SK-MEL-5 (cell line): ENCODE data around the gene HOPX. TPM values are rescaled to one million over a fixed set of nuclear protein-coding genes. Genes with fewer than 3 reads are reported as not detected.

Experiments
- DNase-seq: peaks from one replicate; pipeline ENCODE4 v3.0.0-alpha.2; 2016; ENCODE audit warnings: low read depth, low spot score
- in situ Hi-C: cut with HindIII; loops from 2 replicates; pipeline ENCODE4 v1.10.0; 2016; ENCODE audit warnings: low sequenced_read_pairs, high pct_unique_total_duplicates, low pct_unique_long_range_greater_than_20kb
- total RNA-seq: library from RNA; depleted of rRNA; stranded (reverse); fragments of >200 nt; shearing (Covaris generic); gene quantifications from 2 replicates; pipeline ENCODE4 v1.2.3, GENCODE V29; 2014

Gene HOPX
- total RNA-seq, 1 experiment from 2014 or later, result not detected

- DNase-seq, result no peak
- in situ Hi-C loops, result no loop called here
Observed at GRCh38 chr4:56662782-56663468, 18.2 kb downstream of the HOPX start.

GRCh38 chr4:56659946-56660345 lies 21.1 kb downstream of the HOPX start:
- in situ Hi-C loops, result no loop called here
- no peak for DNase-seq

DNA sequence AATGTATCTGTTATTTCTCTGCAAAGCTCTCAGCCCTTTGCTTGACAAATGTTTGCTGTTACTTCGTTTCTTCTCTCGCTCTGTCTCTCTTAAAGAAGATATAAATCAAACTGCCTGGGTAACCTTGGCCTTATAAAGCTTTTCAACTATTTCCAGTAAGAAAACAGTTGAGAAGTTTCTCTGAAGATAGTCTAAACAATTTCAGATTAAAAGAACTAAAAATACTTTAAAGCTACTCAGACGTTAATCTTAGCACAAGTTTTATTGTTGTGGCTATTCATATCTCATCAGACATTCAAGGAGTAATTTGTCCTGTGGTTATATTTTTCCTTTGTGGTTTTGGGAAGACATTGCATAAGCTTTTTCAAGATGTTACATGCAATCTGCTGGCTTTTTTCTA lies 22.6 kb downstream of the HOPX start:
- in situ Hi-C loops, result no loop called here
- no peak for DNase-seq

DNA sequence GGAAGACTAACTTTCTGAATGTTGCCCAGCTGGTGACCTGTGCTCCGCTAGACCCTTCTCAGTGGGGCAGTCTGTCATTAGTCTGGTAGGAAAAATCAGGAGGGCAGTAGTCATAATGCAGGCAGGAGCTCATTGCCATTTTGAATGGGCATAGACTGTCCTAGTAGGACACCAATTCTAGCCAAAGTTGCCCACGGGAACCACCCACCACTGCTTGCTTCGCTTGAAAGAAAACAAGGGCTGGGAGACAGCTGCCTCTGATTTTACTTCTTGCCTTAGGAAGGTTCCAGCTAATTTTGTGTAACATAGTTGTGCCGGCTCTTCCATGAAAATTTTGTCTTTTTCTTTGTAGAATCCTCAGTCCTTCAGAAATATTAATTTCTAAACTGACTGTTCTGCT lies 23.3 kb downstream of the HOPX start:
- in situ Hi-C loops, result no loop called here
- DNase-seq, result no peak

- no peak for DNase-seq
Observed at GRCh38 chr4:56657128-56657527, 24.0 kb downstream of the HOPX start.

DNA sequence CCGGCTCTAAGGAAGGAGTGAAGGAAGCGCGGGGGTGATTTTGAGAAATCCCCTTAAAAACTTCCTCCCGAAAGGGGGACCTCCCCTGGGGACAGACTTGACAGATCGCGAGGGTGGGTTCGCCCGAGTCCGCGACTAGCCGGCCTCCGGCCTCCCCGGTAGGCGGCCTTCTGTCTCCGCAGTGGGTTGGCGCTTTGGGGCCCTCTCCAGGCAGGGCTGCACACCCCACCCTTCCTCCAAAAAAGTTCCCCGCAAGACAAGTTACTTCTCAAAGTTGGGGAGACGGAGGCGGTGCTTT lies 24.8 kb downstream of the HOPX start:
- in situ Hi-C loops, result no loop called here
- no peak for DNase-seq

More at GRCh38 chr4:56657128-56657527, 24.0 kb downstream of the HOPX start:
- in situ Hi-C loops, result no loop called here

DNA sequence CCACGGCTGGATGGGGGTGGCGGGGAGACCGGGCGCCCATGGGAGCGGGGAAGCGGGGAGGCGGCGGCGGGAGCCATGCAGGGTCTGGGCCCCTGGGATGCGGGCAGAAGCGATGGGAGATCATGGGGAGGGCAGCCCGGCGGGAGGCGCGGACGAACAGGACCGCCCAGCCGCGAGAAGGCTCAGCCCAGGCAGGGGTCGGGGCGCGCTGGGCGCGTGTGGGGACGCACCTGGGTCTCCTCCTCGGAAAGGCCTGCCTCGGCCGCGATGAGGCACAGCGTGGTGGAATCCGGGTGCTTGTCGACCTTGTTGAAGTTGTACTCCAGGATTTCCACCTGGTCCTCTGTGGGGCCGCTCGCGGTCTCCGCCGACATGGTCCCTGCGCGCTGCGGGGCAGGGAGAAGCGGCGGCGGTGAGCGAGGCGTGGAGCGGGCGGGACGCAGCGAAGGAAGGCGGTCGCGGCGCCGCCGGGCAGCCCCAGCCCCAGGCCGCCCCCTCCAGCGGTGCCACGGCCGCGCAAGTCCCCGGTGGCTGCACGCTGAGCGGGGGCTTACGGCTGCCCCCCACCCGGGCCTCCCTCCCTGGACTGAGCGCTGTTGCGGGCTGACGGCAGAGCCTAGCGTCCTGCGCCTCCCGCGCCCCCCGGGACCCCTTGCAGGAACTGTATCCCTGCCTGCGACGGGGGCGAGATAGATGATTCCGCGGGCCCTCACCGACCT lies 25.3 kb downstream of the HOPX start:
- in situ Hi-C loops, result no loop called here
- DNase-seq, result no peak

- in situ Hi-C loops, result no loop called here
- DNase-seq, result no peak
Observed at GRCh38 chr4:56655209-56655626, 25.9 kb downstream of the HOPX start.

- in situ Hi-C loops, result no loop called here
- no peak for DNase-seq
Observed at GRCh38 chr4:56654238-56654632, 26.9 kb downstream of the HOPX start.

DNA sequence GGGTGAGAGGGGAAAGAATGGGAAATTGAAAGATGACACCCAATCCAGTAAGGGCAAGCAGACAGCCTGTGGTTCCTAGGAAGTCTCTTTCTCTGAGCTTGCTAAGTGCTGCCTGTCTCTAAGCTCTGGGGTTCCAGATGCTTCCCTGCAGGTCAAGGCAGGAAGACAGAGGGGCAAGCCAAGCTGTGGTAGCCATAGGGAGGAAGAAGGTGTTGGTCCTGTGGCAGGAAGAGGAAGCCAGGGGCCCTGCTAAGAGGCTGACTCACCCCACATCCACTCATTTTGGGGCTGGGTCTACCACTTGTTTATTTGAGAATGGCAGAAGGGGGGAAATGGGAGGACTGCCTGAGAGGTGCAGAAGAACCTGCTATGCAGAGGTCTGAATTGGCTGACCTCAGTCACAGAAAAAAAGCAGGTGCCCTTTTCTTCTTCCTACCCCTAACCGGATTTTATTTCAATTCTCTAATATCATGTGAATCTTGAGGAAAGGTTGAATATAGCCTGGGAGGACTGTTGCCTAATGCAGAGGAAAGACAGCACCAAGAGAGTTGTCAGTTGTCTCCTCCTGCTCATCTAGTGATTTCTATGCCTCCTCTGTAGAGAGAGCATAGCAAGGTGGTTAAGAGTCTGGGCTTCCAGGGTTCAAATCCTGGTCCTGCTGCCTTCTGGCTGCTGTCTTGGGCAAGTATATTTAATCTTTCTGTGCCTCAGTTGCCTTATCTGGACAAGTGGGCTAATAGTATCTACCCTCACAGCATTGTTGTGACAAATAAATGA lies 27.4 kb downstream of the HOPX start:
- in situ Hi-C loops, result no loop called here
- no peak for DNase-seq

DNA sequence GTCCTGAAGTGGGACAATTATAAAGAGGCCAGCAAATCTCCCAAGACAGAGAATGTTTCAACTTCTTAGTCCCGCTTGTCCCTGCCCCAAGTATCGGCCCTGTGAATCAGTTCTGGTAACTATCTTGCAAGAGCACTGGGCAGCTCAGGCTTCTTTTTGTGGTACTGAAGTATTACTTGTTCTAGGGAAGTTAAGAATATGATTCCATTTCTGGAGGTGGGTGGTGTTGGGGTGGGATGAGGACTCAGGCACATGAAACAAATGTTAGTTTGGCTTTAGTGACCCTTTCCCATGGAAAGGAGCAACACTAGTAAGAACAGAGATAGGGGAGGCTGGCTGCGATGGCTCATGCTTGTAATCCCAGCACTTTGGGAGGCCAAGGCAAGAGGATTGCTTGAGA lies 28.9 kb downstream of the HOPX start:
- no peak for DNase-seq
- in situ Hi-C loops, result no loop called here

DNA sequence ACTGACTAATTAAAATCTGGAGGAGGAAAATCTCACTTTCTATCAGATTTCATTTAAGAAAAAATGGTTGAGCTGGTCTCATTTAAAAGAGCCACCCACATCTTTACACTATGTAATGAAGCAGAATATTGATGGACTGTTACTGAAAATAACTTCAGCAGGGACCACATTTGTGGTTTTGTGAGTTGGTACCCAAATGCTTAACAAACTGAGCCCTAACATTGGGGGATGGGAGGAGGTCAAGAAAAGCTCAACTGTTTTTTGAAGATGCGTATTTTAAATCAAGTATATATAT lies 30.1 kb downstream of the HOPX start:
- in situ Hi-C loops, result no loop called here
- DNase-seq, result no peak

- DNase-seq, result peak; percentile 7
- in situ Hi-C loops, result no loop called here
Observed at GRCh38 chr4:56650262-56651055, 30.6 kb downstream of the HOPX start.

DNA sequence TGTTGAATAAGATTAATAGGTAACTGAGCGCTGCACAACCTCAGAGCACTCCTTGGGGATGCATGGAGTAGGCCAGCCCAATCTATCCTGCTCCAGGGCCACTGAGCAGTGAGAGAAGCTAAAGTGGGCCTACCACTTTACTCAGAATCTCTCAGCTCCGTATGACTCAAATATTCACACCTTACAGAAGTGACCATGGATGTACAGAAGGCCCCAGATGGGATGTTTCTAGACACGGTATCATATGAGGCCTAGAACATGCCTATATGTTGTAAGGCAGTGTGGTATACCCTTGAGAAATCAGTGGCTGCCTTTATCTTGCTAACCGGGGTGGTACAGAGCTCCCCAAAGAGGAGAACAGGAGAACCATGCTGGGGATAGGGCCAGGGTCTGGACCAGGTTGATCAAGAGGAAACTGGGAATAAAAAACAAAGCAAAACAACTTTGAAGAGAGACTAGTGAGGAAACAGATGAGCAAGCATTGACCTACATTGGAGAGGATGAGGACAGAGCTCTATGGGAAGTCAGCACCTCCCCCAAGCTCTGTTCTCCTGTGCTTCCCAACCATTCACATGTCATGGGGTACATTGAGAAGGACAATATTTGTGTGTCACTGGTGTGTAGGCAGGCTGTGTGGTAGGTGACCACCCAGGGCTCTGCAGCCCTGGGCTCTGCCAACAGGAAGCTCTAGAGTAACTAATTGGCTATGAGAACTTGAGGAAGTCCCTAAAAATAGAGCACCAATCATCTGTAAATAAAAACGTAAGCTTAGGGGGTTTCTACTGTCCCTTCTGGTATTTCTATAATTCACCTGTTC lies 31.4 kb downstream of the HOPX start:
- in situ Hi-C loops, result no loop called here
- no peak for DNase-seq

DNA sequence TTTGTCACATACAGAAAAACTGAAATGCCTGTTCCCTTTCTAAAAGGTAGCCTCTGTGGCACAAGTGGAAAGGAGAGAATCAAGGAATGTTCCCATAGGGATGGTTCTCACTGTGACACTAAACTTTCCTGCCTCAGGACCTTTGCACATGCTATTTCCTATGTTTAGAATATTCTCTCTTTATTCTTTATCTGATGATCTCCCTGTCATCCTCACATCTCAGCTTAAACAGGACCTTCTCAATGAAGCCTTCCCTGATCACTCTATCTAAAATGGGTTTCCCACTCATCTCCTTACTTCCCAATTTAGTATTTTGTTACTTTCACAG lies 32.3 kb downstream of the HOPX start:
- no peak for DNase-seq
- in situ Hi-C loops, result no loop called here

GRCh38 chr4:56648021-56648823 lies 32.9 kb downstream of the HOPX start:
- DNase-seq, result no peak
- in situ Hi-C loops, result no loop called here

DNA sequence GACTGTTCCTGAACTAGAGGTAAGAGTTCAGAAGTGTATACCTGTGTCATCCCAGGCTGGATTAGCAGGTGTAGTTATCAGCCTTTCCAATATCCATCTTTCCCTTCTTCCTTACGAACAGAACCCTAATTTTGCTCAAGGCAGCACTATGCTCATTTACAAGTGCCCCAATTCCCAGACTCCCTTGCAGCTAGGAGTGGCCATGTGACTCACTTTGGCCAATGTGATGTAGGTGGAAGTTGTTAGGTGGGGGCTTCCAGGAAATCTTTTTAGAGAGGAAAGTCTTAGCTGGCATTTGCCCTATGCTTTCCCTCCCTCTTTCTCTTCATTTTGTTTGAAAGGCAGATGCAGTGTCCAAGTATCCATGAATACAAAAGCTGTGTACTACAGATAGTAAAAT lies 34.8 kb downstream of the HOPX start:
- no peak for DNase-seq
- in situ Hi-C loops, result no loop called here
